Right lobe of liver (tissue), 6 donors: ENCODE data around the gene TNS3. TPM values are rescaled to one million over a fixed set of nuclear protein-coding genes. Genes with fewer than 3 reads are reported as not detected.

Source experiments
- ATAC-seq, 4 donors: fragments of 200-7000 bp; cut with Tn5 transposase; one replicate each; pipeline ENCODE4 v1.9.1; 2020; ENCODE audit warnings: mild to moderate bottlenecking in 4 of 4, moderate library complexity in 4 of 4
- DNase-seq, 3 donors: peaks; one replicate each; pipeline ENCODE4 v3.0.0-alpha.2; 2020
- H3K27ac ChIP-seq, 3 donors: fragments of 200-600 bp; one replicate each; pipeline ENCODE4 v1.8.0; 2022
- H3K27me3 ChIP-seq, 2 donors: fragments of 200-600 bp; one replicate each; pipeline ENCODE4 v1.8.0; 2022
- H3K36me3 ChIP-seq, 4 donors: fragments of 200-600 bp; sonication (generic) in 1 of 4; one replicate each; pipeline versions ENCODE4 v1.5.1 to v1.8.0; 2017 to 2022; ENCODE audit warnings: control low read depth in 1 of 4
- H3K4me1 ChIP-seq, 4 donors: fragments of 200-600 bp; sonication (generic) in 1 of 4; one replicate each; pipeline versions ENCODE4 v1.5.1 to v1.8.0; 2017 to 2022; ENCODE audit warnings: control low read depth in 1 of 4
- H3K4me3 ChIP-seq, 3 donors: fragments of 200-600 bp; one replicate each; pipeline ENCODE4 v1.8.0; 2022
- H3K9me3 ChIP-seq, 4 donors: fragments of 200-600 bp; sonication (generic) in 1 of 4; one replicate each; pipeline versions ENCODE4 v1.5.1 to v1.8.0; 2017 to 2022; ENCODE audit warnings: control low read depth in 1 of 4
- CTCF ChIP-seq, 4 donors: fragments of 200-600 bp in 3 of 4; fragments of 450-650 bp in 1 of 4; IDR thresholded peaks; one replicate each; pipeline versions ENCODE4 v1.5.1 to v1.8.0; 2016 to 2022; ENCODE audit warnings: antibody characterized with exemption in 4 of 4, mild to moderate bottlenecking in 2 of 4
- POLR2A ChIP-seq: fragments of 450-650 bp; IDR thresholded peaks from one replicate; pipeline ENCODE4 v1.6.1; 2017; ENCODE audit warnings: antibody characterized with exemption, mild to moderate bottlenecking
- WGBS: methylation state at CpG from one replicate; pipeline ENCODE4 v1.1.6; 2018; ENCODE audit warnings: low coverage, low lambda C conversion rate; ENCODE audit not compliant: insufficient coverage; ENCODE audit errors: missing lambda C conversion rate; 5-methylcytosine and 5-hydroxymethylcytosine counted together
- intact Hi-C, 2 donors: fragments of 100-400 bp; cut with DNase I; formaldehyde crosslinking; loops; one replicate each; pipeline versions ENCODE4 v1.11.2 to v1.14.1; 2022
- total RNA-seq, 6 experiments: library from RNA; depleted of rRNA in 2 of 6; stranded (reverse); fragments of >200 nt in 2 of 6; fragmentation: NEBNext Ultra II Directional in 3 of 6; extraction: Animal tissue kit (Norgen Biotek cat#: 25700) in 3 of 6; gene quantifications; one replicate each; pipeline versions ENCODE4 v1.1.0 to v1.2.4, GENCODE V29; 2016 to 2023
- donor health status: DM: no; HTN: yes; CAD: no.
- donor health status: DM: no; HTN: no; CAD: no.
- donor health status: DM: no; HTN: no; CAD: no.
- donor health status: DM: no; HTN: yes; CAD: no.
- donor health status: DM: no; HTN: yes; CAD: no.

The TNS3 gene
- total RNA-seq, 6 experiments from 2014 or later = 51.2 to 95.0 (median 58.4) TPM

DNA sequence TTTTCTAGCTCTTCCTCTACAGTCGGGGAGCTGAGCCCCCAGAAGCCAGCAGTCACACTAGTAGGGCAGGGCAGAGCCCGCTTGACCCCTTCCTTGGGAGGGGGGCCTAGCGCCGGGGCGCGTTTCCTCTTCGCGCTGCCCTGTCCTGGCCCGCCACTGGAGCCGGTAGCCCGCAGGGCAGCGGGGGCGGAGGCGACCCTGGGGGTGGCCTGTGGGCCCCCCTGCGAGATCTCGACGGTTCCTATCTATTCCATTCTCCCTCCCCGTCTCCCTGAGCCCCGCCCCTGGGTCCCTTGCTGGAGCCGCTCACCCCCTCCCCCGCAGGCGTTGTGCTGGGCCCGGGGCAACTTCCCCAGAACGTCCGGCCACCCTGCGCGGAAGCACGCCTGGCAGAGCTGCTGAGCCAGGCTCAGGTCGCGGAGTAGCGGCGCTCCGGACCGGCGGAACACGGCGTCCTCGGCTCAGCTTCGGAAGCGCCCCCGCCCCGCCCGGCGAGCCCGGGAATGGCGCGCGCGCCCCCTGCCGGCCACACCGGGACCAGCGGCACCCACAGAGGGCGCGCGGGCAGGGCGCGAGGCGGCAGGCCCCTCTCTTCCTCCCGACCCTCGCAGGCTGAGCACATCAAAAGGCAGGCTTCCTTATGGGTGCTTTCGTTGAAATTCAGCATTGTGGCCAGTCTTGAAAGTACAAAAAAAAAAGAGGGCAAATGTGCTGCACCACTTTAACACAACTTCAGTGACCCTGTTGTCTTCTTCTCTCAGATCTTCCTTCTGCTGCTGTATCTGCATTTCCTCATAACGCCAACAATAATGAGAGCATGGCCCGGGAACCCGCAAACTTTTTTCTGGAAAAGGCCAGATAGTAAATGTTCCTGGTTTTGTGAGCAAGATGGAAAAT, 327.6 kb downstream of the TNS3 start:
- H3K9me3 ChIP-seq = no peaks in the 10 kb centered on the region
- DNase-seq (peak; percentile 85 to 87 (median 86)), ATAC-seq (peak; percentile 91 to 97 (median 92))
- H3K36me3 ChIP-seq = no peaks in the 10 kb centered on the region
- intact Hi-C loops = no loop called here
- peak overlapping the region; percentile 55 to 81 (median 80) for H3K27ac ChIP-seq
- no peaks in the 10 kb centered on the region for H3K27me3 ChIP-seq
- TF ChIP-seq POLR2A = peak; percentile 49
- TF ChIP-seq CTCF (IDR thresholded peaks at IDR 0.05) = peak; percentile 92 to 99 (median 97)
- peaks cover 0 to 8% (median 2%) of the 10 kb centered on the region in 4 donors for H3K4me1 ChIP-seq
- WGBS = 3% methylated on average over 21 of the region's 64 CpGs
- peak overlapping the region; percentile 47 to 66 (median 62) for H3K4me3 ChIP-seq

DNA sequence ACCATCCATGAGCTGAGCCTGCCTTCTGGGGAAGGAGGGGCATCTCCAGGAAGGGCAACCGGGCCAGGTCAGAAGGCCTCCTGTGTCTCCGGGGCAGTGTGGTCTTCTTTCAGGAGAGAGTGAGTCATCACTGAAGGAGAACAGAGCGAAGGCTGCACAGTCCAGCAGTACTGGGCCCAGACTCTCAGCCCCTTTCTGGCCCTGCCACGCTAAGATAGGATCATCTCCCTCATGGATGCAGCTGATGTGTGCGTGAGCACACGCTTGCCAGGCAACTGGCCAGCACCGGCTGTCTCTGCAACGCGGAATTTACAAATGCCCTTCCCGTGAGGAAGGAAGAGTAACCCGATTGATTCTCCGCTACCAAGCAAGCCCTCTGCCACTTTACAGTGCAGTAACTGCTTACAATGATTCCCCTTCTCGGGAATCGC, 328.2 kb downstream of the TNS3 start:
- H3K4me3 ChIP-seq = peak overlapping the region; percentile 47 to 66 (median 62)
- no peaks in the 10 kb centered on the region for H3K9me3 ChIP-seq
- TF ChIP-seq POLR2A = no peak
- no peak for TF ChIP-seq CTCF (IDR thresholded peaks at IDR 0.05)
- peak overlapping the region; percentile 55 to 81 (median 80) for H3K27ac ChIP-seq
- no peaks in the 10 kb centered on the region for H3K36me3 ChIP-seq
- DNase-seq (peak in 1 of 3 donors; percentile 50), ATAC-seq (peak; percentile 62 to 77 (median 66))
- no peaks in the 10 kb centered on the region for H3K27me3 ChIP-seq
- intact Hi-C loops = no loop called here
- WGBS = 0% methylated on average over 10 of the region's 14 CpGs
- peaks cover 0 to 8% (median 2%) of the 10 kb centered on the region in 4 donors for H3K4me1 ChIP-seq

DNA sequence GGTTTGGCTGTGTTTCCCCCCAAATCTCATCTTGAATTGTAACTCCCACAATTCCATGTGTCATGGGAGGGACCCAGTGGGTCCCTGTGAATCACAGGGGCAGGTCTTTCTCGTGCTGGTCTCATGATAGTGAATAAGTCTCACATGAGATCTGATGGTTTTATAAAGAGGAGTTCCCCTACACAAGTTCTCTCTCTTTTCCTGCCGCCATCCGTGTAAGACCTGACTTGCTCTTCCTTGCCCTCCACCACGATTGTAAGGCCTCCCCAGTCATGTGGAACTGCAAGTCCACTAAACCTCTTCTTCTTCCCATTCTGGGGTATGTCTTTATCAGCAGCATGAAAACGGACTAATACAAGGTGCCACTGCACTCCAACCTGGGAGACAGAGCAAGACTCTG, 329.2 kb downstream of the TNS3 start:
- DNase-seq = no peak
- intact Hi-C loops = no loop called here
- 91% methylated on average over 5 of the region's 5 CpGs for WGBS

DNA sequence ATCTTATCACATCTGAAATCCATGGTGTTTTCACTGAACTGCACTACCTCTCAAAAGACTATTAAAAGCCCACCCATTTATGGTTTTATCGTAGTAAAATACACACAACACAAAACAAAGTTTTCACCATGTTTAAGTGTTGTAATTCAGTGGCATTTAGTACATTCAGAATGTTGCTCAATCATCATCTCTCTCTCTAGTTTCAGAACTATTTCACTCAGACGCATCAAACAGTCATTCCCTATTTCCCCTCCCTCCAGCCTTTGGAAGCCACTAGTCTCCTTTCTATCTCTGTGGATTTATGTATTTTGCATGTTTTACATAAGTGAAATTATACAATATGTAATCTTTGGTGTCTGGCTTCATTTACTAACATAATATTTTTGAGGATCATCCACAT, 332.6 kb downstream of the TNS3 start:
- TF ChIP-seq CTCF (IDR thresholded peaks at IDR 0.05) (no peak), POLR2A (no peak)
- H3K27ac ChIP-seq = no peak overlapping the region
- 54% methylated on average over 2 of the region's 2 CpGs for WGBS
- no peaks in the 10 kb centered on the region for H3K27me3 ChIP-seq
- no peaks in the 10 kb centered on the region for H3K9me3 ChIP-seq
- no peaks in the 10 kb centered on the region for H3K36me3 ChIP-seq
- H3K4me1 ChIP-seq = peaks cover 0 to 8% (median 2%) of the 10 kb centered on the region in 4 donors
- H3K4me3 ChIP-seq = no peak overlapping the region
- intact Hi-C loops = no loop called here
- no peak for DNase-seq
- ATAC-seq = no peak

More for the DNA sequence above, 329.2 kb downstream of the TNS3 start:
- TF ChIP-seq CTCF (IDR thresholded peaks at IDR 0.05) = no peak
- no peak for TF ChIP-seq POLR2A
- H3K4me3 ChIP-seq = no peak overlapping the region
- no peaks in the 10 kb centered on the region for H3K36me3 ChIP-seq
- ATAC-seq = no peak
- H3K9me3 ChIP-seq = no peaks in the 10 kb centered on the region
- no peaks in the 10 kb centered on the region for H3K27me3 ChIP-seq
- peaks cover 0 to 8% (median 2%) of the 10 kb centered on the region in 4 donors for H3K4me1 ChIP-seq
- H3K27ac ChIP-seq = no peak overlapping the region
